ENCODE results near the gene WBP2. TPM values are rescaled to one million over a fixed set of nuclear protein-coding genes. Genes with fewer than 3 reads are reported as not detected.

WBP2 gene
- total and polyA plus RNA-seq, 10 donors: 46.7 to 144 (median 89.1) TPM

DNA sequence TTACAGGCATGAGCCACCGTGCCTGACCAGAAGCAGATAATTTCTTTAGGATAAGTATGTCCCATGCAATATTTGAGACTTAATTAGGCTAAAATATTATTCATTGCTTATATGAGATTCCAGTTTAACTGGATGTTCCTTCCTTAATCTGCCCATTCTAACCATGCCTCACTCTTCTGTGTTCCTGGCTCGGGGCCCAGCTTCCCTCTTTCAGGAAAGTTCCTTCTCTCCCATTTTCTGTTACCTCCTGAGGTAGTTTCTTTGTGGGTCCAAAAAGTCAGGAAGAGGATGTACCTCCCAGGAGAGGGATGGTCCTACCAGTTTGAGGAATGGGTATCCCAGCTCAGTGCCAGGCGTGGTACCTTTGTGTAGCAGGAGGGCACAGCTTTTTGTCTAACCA, 47.3 kb downstream of the WBP2 start:
- WGBS, 5 donors: 86 to 100% (median 90%) methylated on average over 3 of the region's 3 CpGs
- no peak overlapping the region for H3K27ac ChIP-seq
- no peaks in the 10 kb centered on the region for H3K9me3 ChIP-seq
- H3K4me1 ChIP-seq: peaks cover 0 to 38% (median 15%) of the 10 kb centered on the region in 6 donors
- no peaks in the 10 kb centered on the region for H3K27me3 ChIP-seq (replicated peaks in 1 of 7)
- intact Hi-C loops (cut with DNase I; ENCODE audit: low total_unique reads): no loop called here
- no peak for TF ChIP-seq POLR2A (IDR thresholded peaks at IDR 0.05)
- no peak for TF ChIP-seq CTCF (IDR thresholded peaks at IDR 0.05 in 8 of 11, conservative IDR thresholded peaks at IDR 0.05 in 3 of 11)
- TF ChIP-seq POLR2AphosphoS5 (IDR thresholded peaks at IDR 0.05): no peak
- H3K36me3 ChIP-seq: peaks cover 0 to 49% (median 38%) of the 10 kb centered on the region in 6 donors
- peak; percentile 4 for DNase-seq
- H3K4me3 ChIP-seq: no peak overlapping the region

DNA sequence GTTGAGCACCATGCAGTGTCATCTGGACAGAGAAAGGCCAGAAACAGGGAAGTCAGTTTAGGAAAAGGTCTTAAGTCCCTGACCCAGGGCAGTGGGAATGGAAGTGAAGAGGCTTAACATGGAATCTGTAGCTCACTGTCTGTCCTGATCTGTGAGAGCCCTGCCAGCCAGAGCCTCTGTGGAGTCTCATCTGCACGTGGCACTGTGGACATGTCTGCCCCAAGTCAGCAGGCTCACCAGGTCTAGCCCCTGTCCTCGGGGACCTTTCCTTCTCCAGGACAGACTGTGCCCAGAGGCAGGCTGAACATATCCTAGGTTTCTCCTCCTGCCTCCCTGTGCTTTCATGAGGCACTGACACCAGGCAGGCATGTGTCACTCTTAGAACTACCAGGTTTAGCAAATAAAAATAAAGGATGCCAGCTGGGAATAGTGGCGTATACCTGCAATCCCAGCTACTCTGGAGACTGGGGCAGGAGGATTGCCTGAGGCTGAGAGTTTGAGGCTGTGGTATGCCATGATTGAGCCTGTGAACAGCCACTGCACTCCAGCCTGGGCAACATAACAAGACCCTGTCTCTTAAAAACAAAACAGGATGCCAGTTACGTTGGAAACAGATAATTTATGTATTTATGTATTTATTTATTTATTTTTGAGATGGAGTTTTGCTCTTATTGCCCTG, 48.2 kb downstream of the WBP2 start:
- H3K4me1 ChIP-seq: peaks cover 0 to 38% (median 15%) of the 10 kb centered on the region in 6 donors
- no peaks in the 10 kb centered on the region for H3K9me3 ChIP-seq
- peaks cover 0 to 40% (median 29%) of the 10 kb centered on the region in 6 donors for H3K36me3 ChIP-seq
- WGBS, 5 donors: 85 to 92% (median 88%) methylated on average over 4 of the region's 4 CpGs
- TF ChIP-seq CTCF (IDR thresholded peaks at IDR 0.05 in 8 of 11, conservative IDR thresholded peaks at IDR 0.05 in 3 of 11) (no peak), POLR2A (IDR thresholded peaks at IDR 0.05) (no peak), POLR2AphosphoS5 (IDR thresholded peaks at IDR 0.05) (no peak)
- peak; percentile 35 for DNase-seq
- no peak overlapping the region for H3K4me3 ChIP-seq
- no peak overlapping the region for H3K27ac ChIP-seq
- no peaks in the 10 kb centered on the region for H3K27me3 ChIP-seq (replicated peaks in 1 of 7)
- intact Hi-C loops (cut with DNase I; ENCODE audit: low total_unique reads): no loop called here

GRCh38 chr17:75803883-75804282, 51.3 kb downstream of the WBP2 start:
- DNase-seq: peak; percentile 1
- H3K4me3 ChIP-seq: no peak overlapping the region
- 83 to 93% (median 88%) methylated on average over 1 of the region's 1 CpG for WGBS, 5 donors
- peaks cover 0 to 34% (median 13%) of the 10 kb centered on the region in 6 donors for H3K4me1 ChIP-seq
- H3K9me3 ChIP-seq: no peaks in the 10 kb centered on the region
- TF ChIP-seq CTCF (IDR thresholded peaks at IDR 0.05 in 8 of 11, conservative IDR thresholded peaks at IDR 0.05 in 3 of 11): no peak
- TF ChIP-seq POLR2A (IDR thresholded peaks at IDR 0.05): no peak
- no peak for TF ChIP-seq POLR2AphosphoS5 (IDR thresholded peaks at IDR 0.05)
- H3K27ac ChIP-seq: no peak overlapping the region
- no peaks in the 10 kb centered on the region for H3K27me3 ChIP-seq (replicated peaks in 1 of 7)
- intact Hi-C loops (cut with DNase I; ENCODE audit: low total_unique reads): no loop called here
- H3K36me3 ChIP-seq: peaks cover 0 to 44% (median 17%) of the 10 kb centered on the region in 6 donors

DNA sequence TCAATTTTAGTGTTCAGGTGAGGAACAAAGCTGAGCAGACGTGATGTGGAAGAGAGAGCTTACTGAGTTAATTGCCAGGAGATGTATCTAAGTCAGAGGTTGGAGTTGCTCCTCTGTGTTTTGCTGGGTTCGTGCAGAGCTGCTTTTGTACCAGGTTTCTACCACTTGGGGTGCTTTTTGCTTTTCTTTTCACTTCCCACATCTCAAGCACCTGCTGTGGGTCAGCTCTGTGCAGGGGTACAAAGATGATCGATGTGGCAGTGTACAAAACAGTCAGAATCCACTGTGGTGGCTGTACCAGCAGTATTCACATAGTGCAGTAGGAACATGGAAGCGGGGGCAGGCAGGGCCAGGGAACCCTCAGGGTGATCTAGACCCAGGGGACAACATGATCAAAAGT, 55.7 kb downstream of the WBP2 start:
- no peaks in the 10 kb centered on the region for H3K27me3 ChIP-seq (replicated peaks in 1 of 7)
- peak; percentile 14 for DNase-seq
- H3K9me3 ChIP-seq: no peaks in the 10 kb centered on the region
- peaks cover 4 to 82% (median 35%) of the 10 kb centered on the region in 6 donors for H3K36me3 ChIP-seq
- peaks cover 0 to 19% (median 8%) of the 10 kb centered on the region in 6 donors for H3K4me1 ChIP-seq
- intact Hi-C loops (cut with DNase I; ENCODE audit: low total_unique reads): no loop called here
- H3K27ac ChIP-seq: no peak overlapping the region
- 71 to 88% (median 83%) methylated on average over 4 of the region's 4 CpGs for WGBS, 5 donors
- TF ChIP-seq POLR2AphosphoS5 (IDR thresholded peaks at IDR 0.05) (no peak), POLR2A (IDR thresholded peaks at IDR 0.05) (no peak), CTCF (IDR thresholded peaks at IDR 0.05 in 8 of 11, conservative IDR thresholded peaks at IDR 0.05 in 3 of 11) (no peak)
- no peak overlapping the region for H3K4me3 ChIP-seq

All from spleen (tissue), 11 donors.